A549 treated with Hydrocortisone at 1 μM for 4 hours (cell line): ENCODE data around the gene LYPD3. TPM values are rescaled to one million over a fixed set of nuclear protein-coding genes. Genes with fewer than 3 reads are reported as not detected.

Experiments
- total RNA-seq: library from RNA; stranded (reverse); fragments of 200-300 nt; extraction: Qiagen RNA extraction; gene quantifications from 5 replicates; pipeline ENCODE4 v1.2.3, GENCODE V29; 2022

LYPD3 gene
- 0.27 to 0.63 TPM (median 0.30 TPM) in 5 replicates for total RNA-seq

DNA sequence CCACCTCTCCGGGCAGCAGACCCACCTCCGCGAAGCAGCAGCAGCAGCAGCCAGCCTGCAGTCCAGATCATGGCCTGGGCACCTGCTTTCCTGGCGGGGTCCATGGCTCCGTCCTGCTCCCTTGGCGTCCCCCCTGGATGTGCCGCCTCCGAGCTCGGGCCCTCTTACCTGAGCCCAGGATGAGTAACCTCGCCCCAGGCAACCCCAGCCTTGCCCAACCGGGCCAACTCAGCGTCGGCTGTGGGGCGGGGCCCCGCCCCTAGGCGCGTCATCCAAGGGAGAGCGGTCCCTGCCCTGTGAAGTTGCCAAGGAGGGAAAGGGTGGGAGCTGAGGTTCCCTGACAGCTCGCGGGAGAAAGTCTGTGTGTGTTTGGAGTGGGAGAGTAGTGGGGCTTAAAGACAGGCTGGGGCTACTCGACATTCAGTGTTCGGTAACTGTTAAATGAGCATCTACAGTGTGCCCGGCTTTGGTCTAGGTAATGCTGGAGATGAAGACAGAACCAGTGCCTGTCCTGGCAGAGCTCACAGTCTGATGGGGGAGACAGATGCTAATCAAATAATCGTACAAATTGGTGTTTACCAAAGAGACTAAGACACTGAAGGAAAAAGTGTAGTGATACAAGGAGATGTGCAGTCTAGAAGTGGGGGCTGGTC, at the start of gene LYPD3:
TSS of gene LYPD3 (minus strand) at position 141 of the 653 bp plus-strand sequence. CDS start at position 104, 37 bp downstream.

DNA sequence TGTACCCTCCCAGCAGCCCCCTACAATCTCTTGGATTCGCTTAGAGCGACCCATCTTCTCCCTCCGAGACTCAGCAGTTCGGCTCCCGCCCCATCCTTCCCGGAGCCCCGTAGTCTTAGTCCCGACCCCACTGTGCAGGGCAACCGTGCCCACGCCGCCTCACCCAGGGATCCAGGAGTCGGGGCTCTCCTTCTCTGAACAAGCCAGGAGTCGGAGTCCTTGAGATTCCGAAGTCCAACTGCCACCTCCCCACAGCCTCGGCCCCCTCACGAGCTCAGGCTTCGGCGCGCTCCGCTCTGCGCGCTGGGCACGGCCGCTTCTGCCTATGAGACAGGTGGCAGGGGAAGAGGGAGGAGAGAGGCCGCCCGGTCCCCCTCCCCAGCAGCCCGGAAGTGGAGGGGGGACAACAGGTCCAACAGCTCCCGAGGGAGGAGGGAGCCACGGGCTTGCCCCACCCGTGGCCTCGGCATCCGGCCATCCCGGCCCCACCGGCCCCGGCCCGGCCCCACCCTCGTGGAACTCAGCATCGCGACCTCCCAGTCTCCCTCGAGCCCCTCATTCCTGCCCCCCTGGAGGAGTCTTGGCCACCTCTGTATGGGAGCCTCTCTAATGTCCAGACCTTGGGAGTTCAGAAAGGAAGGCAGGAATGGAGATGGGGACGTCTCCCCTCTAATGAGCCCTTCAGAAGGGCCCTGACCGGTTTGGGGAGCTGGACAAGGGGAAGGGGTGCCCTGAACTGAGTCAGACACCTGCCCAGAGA, 39.2 kb upstream of the LYPD3 start, which contains the start of gene PHLDB3:
TSS of gene PHLDB3 (minus strand) at position 321 of the 760 bp plus-strand sequence. CDS start 628 bp downstream, outside the sequence.

DNA sequence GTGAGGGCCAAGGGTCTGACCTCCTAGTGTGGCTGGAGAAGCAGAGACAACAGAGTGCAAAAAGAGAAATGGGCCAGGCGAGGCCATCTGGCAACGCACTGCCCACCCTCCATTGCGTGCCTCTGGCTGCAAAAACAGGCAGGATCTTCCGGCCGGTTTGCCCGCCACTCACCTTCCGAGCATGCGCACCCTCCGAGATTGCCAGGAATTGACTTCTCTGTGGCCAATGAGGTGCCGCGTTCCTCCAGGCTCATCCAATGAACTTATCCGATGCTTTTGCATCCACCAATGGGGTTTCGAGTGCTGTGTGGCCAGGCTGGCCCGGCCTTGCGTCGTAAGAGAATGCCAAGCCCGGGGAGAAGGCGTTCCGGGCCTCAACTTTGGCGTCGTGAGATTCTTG, 50.9 kb downstream of the LYPD3 start, which contains the start of gene TEX101:
TSS of gene TEX101 (plus strand) at position 337 of the 400 bp plus-strand sequence. CDS start 1,030 bp downstream, outside the sequence.

Other genes with a start within 250 kb of the LYPD3 start
- 0.05 to 0.16 TPM (median 0.11 TPM) in 4 of 5 replicates, not detected in the other for gene PSG9, start 196.1 kb downstream of the LYPD3 start, total RNA-seq
- gene CD177, start 111.9 kb downstream of the LYPD3 start, total RNA-seq = 0.07 to 0.11 TPM (median 0.08 TPM) in 4 of 5 replicates, not detected in the other
- gene TEX101, start 50.7 kb downstream of the LYPD3 start, total RNA-seq = not detected in 5 replicates
- gene PHLDB3, start 39.1 kb upstream of the LYPD3 start, total RNA-seq = 7.3 to 11.0 TPM (median 8.8 TPM) in 5 replicates
- 39.8 to 51.9 TPM (median 49.4 TPM) in 5 replicates for gene ETHE1, start 61.6 kb upstream of the LYPD3 start, total RNA-seq
- gene ZNF575, start 67.6 kb upstream of the LYPD3 start, total RNA-seq = 1.3 to 2.1 TPM (median 2.0 TPM) in 5 replicates
- gene XRCC1, start 109.9 kb upstream of the LYPD3 start, total RNA-seq = 25.4 to 29.3 TPM (median 28.2 TPM) in 5 replicates
- gene PINLYP, start 110.2 kb upstream of the LYPD3 start, total RNA-seq = 0.09 to 0.67 TPM (median 0.19 TPM) in 4 of 5 replicates, not detected in the other
- 4.8 to 7.7 TPM (median 5.9 TPM) in 5 replicates for gene IRGQ, start 130.5 kb upstream of the LYPD3 start, total RNA-seq
- 12.8 to 21.4 TPM (median 19.3 TPM) in 5 replicates for gene ZNF576, start 131.0 kb upstream of the LYPD3 start, total RNA-seq
- 0.71 to 0.94 TPM (median 0.84 TPM) in 5 replicates for gene SRRM5, start 146.5 kb upstream of the LYPD3 start, total RNA-seq
- gene ZNF428, start 154.0 kb upstream of the LYPD3 start, total RNA-seq = 41.8 to 62.6 TPM (median 62.3 TPM) in 5 replicates
- gene CADM4, start 174.2 kb upstream of the LYPD3 start, total RNA-seq = 7.7 to 11.6 TPM (median 8.9 TPM) in 5 replicates
- 59.0 to 67.2 TPM (median 63.7 TPM) in 5 replicates for gene PLAUR, start 204.6 kb upstream of the LYPD3 start, total RNA-seq